Measurements from ENCODE around the gene PLBD1.

PLBD1 gene

GRCh38 chr12:14532152-14532551, 35.5 kb downstream of the PLBD1 start:
- no peak for DNase-seq (ENCODE audit: extremely low read depth, low read depth)
- TF ChIP-seq CTCF (IDR thresholded peaks at IDR 0.05; ENCODE audit: low read depth, low read length): no peak

- no peak for TF ChIP-seq CTCF (IDR thresholded peaks at IDR 0.05; ENCODE audit: low read depth, low read length)
- DNase-seq (ENCODE audit: extremely low read depth, low read depth): no peak
Measured at GRCh38 chr12:14525964-14526363, 41.7 kb downstream of the PLBD1 start.

GRCh38 chr12:14521822-14522221, 45.9 kb downstream of the PLBD1 start:
- TF ChIP-seq CTCF (IDR thresholded peaks at IDR 0.05; ENCODE audit: low read depth, low read length): no peak
- DNase-seq (ENCODE audit: extremely low read depth, low read depth): no peak

- no peak for DNase-seq (ENCODE audit: extremely low read depth, low read depth)
- no peak for TF ChIP-seq CTCF (IDR thresholded peaks at IDR 0.05; ENCODE audit: low read depth, low read length)
Measured at GRCh38 chr12:14514946-14515345, 52.7 kb downstream of the PLBD1 start.

- DNase-seq (ENCODE audit: extremely low read depth, low read depth): no peak
- no peak for TF ChIP-seq CTCF (IDR thresholded peaks at IDR 0.05; ENCODE audit: low read depth, low read length)
Measured at GRCh38 chr12:14514154-14514842, 53.4 kb downstream of the PLBD1 start.

GRCh38 chr12:14510574-14510973, 57.1 kb downstream of the PLBD1 start:
- TF ChIP-seq CTCF (IDR thresholded peaks at IDR 0.05; ENCODE audit: low read depth, low read length): no peak
- no peak for DNase-seq (ENCODE audit: extremely low read depth, low read depth)

- TF ChIP-seq CTCF (IDR thresholded peaks at IDR 0.05; ENCODE audit: low read depth, low read length): no peak
Measured at GRCh38 chr12:14505626-14506596, 61.8 kb downstream of the PLBD1 start.

More at GRCh38 chr12:14505626-14506596, 61.8 kb downstream of the PLBD1 start:
- DNase-seq (ENCODE audit: extremely low read depth, low read depth): no peak
